Fibroblast of lung (primary cell): Measurements from ENCODE around the gene CSK. TPM values are rescaled to one million over a fixed set of nuclear protein-coding genes. Genes with fewer than 3 reads are reported as not detected.

ENCODE experiments used
- DNase-seq, 2 donors: peaks; one replicate each; pipeline versions ENCODE4 v3.0.0 to v3.0.0-alpha.2; 2010; ENCODE audit warnings: low read depth in 2 of 2
- H2AFZ ChIP-seq: 2 replicates; pipeline ENCODE4 v1.5.1; 2012; ENCODE audit warnings: low read length, control low read depth, inconsistent platforms
- H3K27ac ChIP-seq: 2 replicates; pipeline ENCODE4 v1.5.1; 2011; ENCODE audit warnings: low read length, control low read depth; ENCODE audit not compliant: insufficient read depth
- H3K27me3 ChIP-seq: 2 replicates; pipeline ENCODE4 v1.5.1; 2011; ENCODE audit warnings: mild to moderate bottlenecking, low read length; ENCODE audit not compliant: control insufficient read depth, insufficient read depth
- H3K36me3 ChIP-seq: 2 replicates; pipeline ENCODE4 v1.5.1; 2011; ENCODE audit warnings: low read length; ENCODE audit not compliant: control insufficient read depth, insufficient read depth
- H3K4me1 ChIP-seq: 2 replicates; pipeline ENCODE4 v1.5.1; 2011; ENCODE audit warnings: low read length; ENCODE audit not compliant: control insufficient read depth, insufficient read depth; ENCODE audit errors: extremely low read depth
- H3K4me2 ChIP-seq: 2 replicates; pipeline ENCODE4 v1.5.1; 2011; ENCODE audit warnings: low read length, control low read depth; ENCODE audit not compliant: insufficient read depth; ENCODE audit errors: extremely low read depth
- H3K4me3 ChIP-seq, 4 experiments: fragments of 200-600 bp in 1 of 4; sonication (generic) in 1 of 4; replicated peaks in 1 of 4; 2 replicates each; pipeline ENCODE4 v1.5.1; 2011 to 2016; ENCODE audit warnings: low read length in 4 of 4, low read depth in 3 of 4, mild to moderate bottlenecking in 3 of 4, control low read depth in 2 of 4, inconsistent platforms in 1 of 4, mixed read lengths in 1 of 4; ENCODE audit not compliant: insufficient read depth in 1 of 4; ENCODE audit errors: control extremely low read depth in 1 of 4
- H3K79me2 ChIP-seq: 2 replicates; pipeline ENCODE4 v1.5.1; 2012; ENCODE audit warnings: mild to moderate bottlenecking, low read length, inconsistent platforms; ENCODE audit not compliant: control insufficient read depth, insufficient read depth
- H3K9ac ChIP-seq: 2 replicates; pipeline ENCODE4 v1.5.1; 2011; ENCODE audit warnings: mild to moderate bottlenecking, low read length, control low read depth; ENCODE audit not compliant: insufficient read depth
- H3K9me3 ChIP-seq: 2 replicates; pipeline ENCODE4 v1.5.1; 2012; ENCODE audit warnings: low read depth, low read length; ENCODE audit not compliant: control insufficient read depth, insufficient read depth
- H4K20me1 ChIP-seq: 2 replicates; pipeline ENCODE4 v1.5.1; 2011; ENCODE audit warnings: low read length; ENCODE audit not compliant: control insufficient read depth, insufficient read depth; ENCODE audit errors: extremely low read depth
- CTCF ChIP-seq, 2 donors: IDR thresholded peaks in 1 of 2; conservative IDR thresholded peaks in 1 of 2; 1 replicate in 1 of 2; 2 replicates in 1 of 2; pipeline ENCODE4 v1.5.1; 2011 to 2012; ENCODE audit warnings: low read length in 2 of 2, control low read depth in 1 of 2, inconsistent platforms in 1 of 2, low read depth in 1 of 2, mild to moderate bottlenecking in 1 of 2
- EZH2 ChIP-seq: IDR thresholded peaks from 2 replicates; pipeline ENCODE4 v1.5.1; 2012; ENCODE audit warnings: low read length, control low read depth, mild to moderate bottlenecking; ENCODE audit errors: missing control alignments
- polyA plus RNA-seq, 2 donors: library from polyadenylated mRNA; depleted of rRNA in 1 of 2; stranded (reverse) in 1 of 2; unstranded in 1 of 2; fragments of >200 nt; gene quantifications; 2 replicates each; pipeline ENCODE4 v1.2.1, GENCODE V29; 2011 to 2012; ENCODE audit warnings: missing spikeins in 1 of 2
- total RNA-seq: library from RNA; depleted of rRNA; stranded (reverse); fragments of >200 nt; gene quantifications from 2 replicates; pipeline ENCODE4 v1.2.1, GENCODE V29; 2014

Gene CSK
- total and polyA plus RNA-seq, 2 donors (not counting 1 experiment from before 2014, with no cell fraction given), result 21.5 to 22.0 TPM

GRCh38 chr15:74800559-74801094 lies 18.7 kb downstream of the CSK start:
- H3K4me2 ChIP-seq, result no peak overlapping the region
- no peak overlapping the region for H3K4me3 ChIP-seq
- no peak overlapping the region for H3K9ac ChIP-seq
- H3K27me3 ChIP-seq, result no peaks in the 10 kb centered on the region
- TF ChIP-seq CTCF (conservative IDR thresholded peaks at IDR 0.05 in 1 of 2, IDR thresholded peaks at IDR 0.05 in 1 of 2; ENCODE audit: low read depth in 1 of 2, low read length in 2 of 2) (no peak), EZH2 (no peak)
- peaks cover 3% of the 10 kb centered on the region for H3K4me1 ChIP-seq
- no peak for DNase-seq
- no peaks in the 10 kb centered on the region for H4K20me1 ChIP-seq
- no peak overlapping the region for H2AFZ ChIP-seq
- H3K27ac ChIP-seq, result no peak overlapping the region
- H3K9me3 ChIP-seq, result no peaks in the 10 kb centered on the region
- peaks cover 26% of the 10 kb centered on the region for H3K36me3 ChIP-seq
- peaks cover 8% of the 10 kb centered on the region for H3K79me2 ChIP-seq

GRCh38 chr15:74801311-74801997 lies 19.6 kb downstream of the CSK start:
- Histone ChIP-seq H3K36me3 (peaks cover 26% of the 10 kb centered on the region), H3K9me3 (no peaks in the 10 kb centered on the region), H3K4me1 (peaks cover 3% of the 10 kb centered on the region), H3K27me3 (no peaks in the 10 kb centered on the region), H3K79me2 (peaks cover 6% of the 10 kb centered on the region), H3K9ac (no peak overlapping the region), H4K20me1 (no peaks in the 10 kb centered on the region), H2AFZ (no peak overlapping the region), H3K27ac (no peak overlapping the region), H3K4me2 (no peak overlapping the region), H3K4me3 (no peak overlapping the region)
- DNase-seq, result no peak
- TF ChIP-seq CTCF (conservative IDR thresholded peaks at IDR 0.05 in 1 of 2, IDR thresholded peaks at IDR 0.05 in 1 of 2; ENCODE audit: low read depth in 1 of 2, low read length in 2 of 2) (no peak), EZH2 (no peak)

- TF ChIP-seq CTCF (conservative IDR thresholded peaks at IDR 0.05 in 1 of 2, IDR thresholded peaks at IDR 0.05 in 1 of 2; ENCODE audit: low read depth in 1 of 2, low read length in 2 of 2) (no peak), EZH2 (no peak)
- no peak overlapping the region for H3K4me2 ChIP-seq
- no peaks in the 10 kb centered on the region for H3K9me3 ChIP-seq
- no peaks in the 10 kb centered on the region for H3K27me3 ChIP-seq
- H3K79me2 ChIP-seq, result peaks cover 4% of the 10 kb centered on the region
- no peaks in the 10 kb centered on the region for H4K20me1 ChIP-seq
- peaks cover 26% of the 10 kb centered on the region for H3K36me3 ChIP-seq
- peaks cover 3% of the 10 kb centered on the region for H3K4me1 ChIP-seq
- H3K27ac ChIP-seq, result no peak overlapping the region
- no peak overlapping the region for H2AFZ ChIP-seq
- no peak overlapping the region for H3K9ac ChIP-seq
- no peak overlapping the region for H3K4me3 ChIP-seq
- DNase-seq, result no peak
These were observed 20.4 kb downstream of the CSK start for GRCh38 chr15:74802290-74802689.
